Measurements from ENCODE around the gene FLOT1.

The FLOT1 gene

GRCh38 chr6:30744054-30744805, 1.7 kb upstream of the FLOT1 start, which contains the start of gene IER3 (continued):
- TF ChIP-seq ZBTB49 (tag by site-specific recombination; IDR thresholded peaks at IDR 0.05; ENCODE audit: low read depth) (no peak), ZNF174 (tag by site-specific recombination; IDR thresholded peaks at IDR 0.05) (no peak), BCL6B (tag by site-specific recombination; IDR thresholded peaks at IDR 0.05) (no peak), ZBTB48 (tag by site-specific recombination; IDR thresholded peaks at IDR 0.05) (no peak), ZNF658 (tag by site-specific recombination; IDR thresholded peaks at IDR 0.05) (no peak), ZNF843 (tag by site-specific recombination; IDR thresholded peaks at IDR 0.05) (no peak), ZNF664 (tag by site-specific recombination; IDR thresholded peaks at IDR 0.05) (no peak), ZXDB (tag by site-specific recombination; IDR thresholded peaks at IDR 0.05) (peak; percentile 76), GLI4 (tag by site-specific recombination; IDR thresholded peaks at IDR 0.05) (peak; percentile 25; the same call in 1 of the 2 replicates), ZNF133 (tag by site-specific recombination; IDR thresholded peaks at IDR 0.05) (no peak), ZNF792 (tag by site-specific recombination; IDR thresholded peaks at IDR 0.05) (no peak), ZFP69B (tag by site-specific recombination; IDR thresholded peaks at IDR 0.05) (peak; percentile 56; the same call in 1 of the 2 replicates), PATZ1 (tag by site-specific recombination; IDR thresholded peaks at IDR 0.05) (peak; percentile 74), ZBTB10 (tag by site-specific recombination; IDR thresholded peaks at IDR 0.05) (peak; percentile 38; the same call in 1 of the 2 replicates), ZNF175 (tag by site-specific recombination; IDR thresholded peaks at IDR 0.05) (no peak), ZNF791 (tag by site-specific recombination; IDR thresholded peaks at IDR 0.05) (no peak), ZSCAN4 (tag by site-specific recombination; IDR thresholded peaks at IDR 0.05) (no peak), ZNF404 (tag by site-specific recombination; IDR thresholded peaks at IDR 0.05) (no peak), ZNF416 (tag by site-specific recombination; IDR thresholded peaks at IDR 0.05) (no peak), ZNF132 (tag by site-specific recombination; IDR thresholded peaks at IDR 0.05; ENCODE audit: borderline replicate concordance) (no peak), PRDM6 (tag by site-specific recombination; IDR thresholded peaks at IDR 0.05) (no peak), YY2 (tag by site-specific recombination; IDR thresholded peaks at IDR 0.05) (no peak; the same call in 1 of the 2 replicates), SALL2 (tag by site-specific recombination; IDR thresholded peaks at IDR 0.05; ENCODE audit: borderline replicate concordance) (no peak), ZNF423 (tag by site-specific recombination; IDR thresholded peaks at IDR 0.05) (peak; percentile 53; the same call in 1 of the 2 replicates), HOXD13 (CRISPR knock-in tag; IDR thresholded peaks at IDR 0.05; ENCODE audit: borderline replicate concordance) (no peak), ZNF37A (tag by site-specific recombination; IDR thresholded peaks at IDR 0.05) (no peak), ZNF138 (tag by site-specific recombination; IDR thresholded peaks at IDR 0.05; ENCODE audit: borderline replicate concordance) (no peak), ZNF521 (tag by site-specific recombination; IDR thresholded peaks at IDR 0.05) (no peak)
